Activated T-cell treated with anti-CD3 and anti-CD28 coated beads, Interleukin-2, amount 50 U/mL, for 1 hour (primary cell): ENCODE data around the gene SLC39A5.
"Not testable (repeated sequence)": the region's sequence is repeated elsewhere in the genome, so short reads cannot be mapped to it uniquely, and the experiment has no call there.

Experiments used
- DNase-seq: peaks from one replicate; pipeline ENCODE4 v3.0.0-alpha.2; 2020

Gene SLC39A5

GRCh38 chr12:56284263-56284662, 54.4 kb downstream of the SLC39A5 start:
- DNase-seq = not testable (repeated sequence)

- no peak for DNase-seq
Measured at GRCh38 chr12:56286044-56286830, 56.4 kb downstream of the SLC39A5 start.
